Measurements from ENCODE around the gene NFIA. TPM values are rescaled to one million over a fixed set of nuclear protein-coding genes. Genes with fewer than 3 reads are reported as not detected.

Gene NFIA
- total RNA-seq, 4 donors from 2014 or later = 68.2 to 172 (median 101) TPM

- no peak for TF ChIP-seq CTCF (IDR thresholded peaks at IDR 0.05; ENCODE audit: low read depth)
These were observed 4.5 kb upstream of the NFIA start for GRCh38 chr1:61077676-61078541.

GRCh38 chr1:61078618-61079295 lies 3.6 kb upstream of the NFIA start:
- TF ChIP-seq CTCF (IDR thresholded peaks at IDR 0.05; ENCODE audit: low read depth) = no peak

GRCh38 chr1:61079296-61079897 lies 3.0 kb upstream of the NFIA start:
- no peak for TF ChIP-seq CTCF (IDR thresholded peaks at IDR 0.05; ENCODE audit: low read depth)

GRCh38 chr1:61079898-61080336 lies 2.4 kb upstream of the NFIA start:
- TF ChIP-seq CTCF (IDR thresholded peaks at IDR 0.05; ENCODE audit: low read depth) = no peak

- TF ChIP-seq CTCF (IDR thresholded peaks at IDR 0.05; ENCODE audit: low read depth) = no peak
These were observed 1.8 kb upstream of the NFIA start for GRCh38 chr1:61080413-61081143.

GRCh38 chr1:61081144-61081685 lies 1.1 kb upstream of the NFIA start:
- TF ChIP-seq CTCF (IDR thresholded peaks at IDR 0.05; ENCODE audit: low read depth) = no peak

Data from subcutaneous adipose tissue (tissue), 4 donors.